ENCODE results near the gene CSAG3.
"Not testable (repeated sequence)": the region's sequence is repeated elsewhere in the genome, so short reads cannot be mapped to it uniquely, and the experiment has no call there.

DNA sequence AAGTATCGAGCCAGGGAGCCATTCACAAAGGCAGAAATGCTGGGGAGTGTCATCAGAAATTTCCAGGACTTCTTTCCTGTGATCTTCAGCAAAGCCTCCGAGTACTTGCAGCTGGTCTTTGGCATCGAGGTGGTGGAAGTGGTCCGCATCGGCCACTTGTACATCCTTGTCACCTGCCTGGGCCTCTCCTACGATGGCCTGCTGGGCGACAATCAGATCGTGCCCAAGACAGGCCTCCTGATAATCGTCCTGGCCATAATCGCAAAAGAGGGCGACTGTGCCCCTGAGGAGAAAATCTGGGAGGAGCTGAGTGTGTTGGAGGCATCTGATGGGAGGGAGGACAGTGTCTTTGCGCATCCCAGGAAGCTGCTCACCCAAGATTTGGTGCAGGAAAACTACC is 22.5 kb upstream of the CSAG3 start:
- TF ChIP-seq REST (IDR thresholded peaks at IDR 0.05; ENCODE audit: insufficient replicate concordance, low read depth); POLR2AphosphoS5 (IDR thresholded peaks at IDR 0.05; ENCODE audit: low read depth): not testable (repeated sequence)
